ENCODE measurements around the gene ZNF227.

ZNF227 gene

DNA sequence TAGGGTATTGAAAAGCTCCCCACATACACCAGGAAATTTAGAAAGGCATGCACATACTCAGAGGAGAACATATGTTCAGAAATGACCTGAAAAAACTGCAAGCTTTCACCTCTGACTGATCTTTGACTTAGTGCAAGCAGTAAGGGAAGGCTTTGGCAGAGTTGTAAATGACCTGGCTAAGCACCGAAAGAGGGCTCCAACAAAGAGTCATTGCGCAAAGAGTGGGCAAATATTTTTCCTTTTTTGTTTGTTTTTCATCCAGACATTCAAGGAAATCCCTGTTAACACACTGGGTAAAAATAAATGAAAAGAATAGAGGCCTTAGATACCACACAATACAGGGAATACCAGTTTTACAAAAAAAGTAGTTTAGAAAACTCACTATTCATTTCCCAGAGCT lies 42.2 kb downstream of the ZNF227 start:
- H3K9me3 ChIP-seq (ENCODE audit: low read length), result peaks cover 27% of the 10 kb centered on the region
- no peak overlapping the region for H3K27ac ChIP-seq (ENCODE audit: low read depth, low read length, poor library complexity, severe bottlenecking)
- no peak overlapping the region for H3K4me2 ChIP-seq (ENCODE audit: low read length)
- TF ChIP-seq EZH2 (IDR thresholded peaks at IDR 0.05; ENCODE audit: borderline replicate concordance, low read length), result no peak
- TF ChIP-seq, protein P1, sequence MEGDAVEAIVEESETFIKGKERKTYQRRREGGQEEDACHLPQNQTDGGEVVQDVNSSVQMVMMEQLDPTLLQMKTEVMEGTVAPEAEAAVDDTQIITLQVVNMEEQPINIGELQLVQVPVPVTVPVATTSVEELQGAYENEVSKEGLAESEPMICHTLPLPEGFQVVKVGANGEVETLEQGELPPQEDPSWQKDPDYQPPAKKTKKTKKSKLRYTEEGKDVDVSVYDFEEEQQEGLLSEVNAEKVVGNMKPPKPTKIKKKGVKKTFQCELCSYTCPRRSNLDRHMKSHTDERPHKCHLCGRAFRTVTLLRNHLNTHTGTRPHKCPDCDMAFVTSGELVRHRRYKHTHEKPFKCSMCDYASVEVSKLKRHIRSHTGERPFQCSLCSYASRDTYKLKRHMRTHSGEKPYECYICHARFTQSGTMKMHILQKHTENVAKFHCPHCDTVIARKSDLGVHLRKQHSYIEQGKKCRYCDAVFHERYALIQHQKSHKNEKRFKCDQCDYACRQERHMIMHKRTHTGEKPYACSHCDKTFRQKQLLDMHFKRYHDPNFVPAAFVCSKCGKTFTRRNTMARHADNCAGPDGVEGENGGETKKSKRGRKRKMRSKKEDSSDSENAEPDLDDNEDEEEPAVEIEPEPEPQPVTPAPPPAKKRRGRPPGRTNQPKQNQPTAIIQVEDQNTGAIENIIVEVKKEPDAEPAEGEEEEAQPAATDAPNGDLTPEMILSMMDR (IDR thresholded peaks at IDR 0.05; ENCODE audit: low read length), result no peak
- no peaks in the 10 kb centered on the region for H3K4me1 ChIP-seq (ENCODE audit: insufficient read depth, low read length, severe bottlenecking)
- no peak overlapping the region for H2AFZ ChIP-seq (ENCODE audit: low read length)
- no peaks in the 10 kb centered on the region for H3F3A ChIP-seq (ENCODE audit: insufficient read depth, low read length)
- H4K20me1 ChIP-seq (ENCODE audit: insufficient read depth, low read length), result no peaks in the 10 kb centered on the region
- no peaks in the 10 kb centered on the region for H3K79me2 ChIP-seq (ENCODE audit: insufficient read depth, low read length)
- H3K9me2 ChIP-seq (ENCODE audit: low read depth, low read length), result no peaks in the 10 kb centered on the region
- no peak overlapping the region for H3K9ac ChIP-seq (ENCODE audit: low read length)
- H3K4me3 ChIP-seq (ENCODE audit: low read depth, low read length, poor library complexity, severe bottlenecking), result no peak overlapping the region
- H3K36me3 ChIP-seq (ENCODE audit: insufficient read depth, low read length), result no peaks in the 10 kb centered on the region
- H3K27me3 ChIP-seq (ENCODE audit: insufficient read depth, low read length), result no peaks in the 10 kb centered on the region

DNA sequence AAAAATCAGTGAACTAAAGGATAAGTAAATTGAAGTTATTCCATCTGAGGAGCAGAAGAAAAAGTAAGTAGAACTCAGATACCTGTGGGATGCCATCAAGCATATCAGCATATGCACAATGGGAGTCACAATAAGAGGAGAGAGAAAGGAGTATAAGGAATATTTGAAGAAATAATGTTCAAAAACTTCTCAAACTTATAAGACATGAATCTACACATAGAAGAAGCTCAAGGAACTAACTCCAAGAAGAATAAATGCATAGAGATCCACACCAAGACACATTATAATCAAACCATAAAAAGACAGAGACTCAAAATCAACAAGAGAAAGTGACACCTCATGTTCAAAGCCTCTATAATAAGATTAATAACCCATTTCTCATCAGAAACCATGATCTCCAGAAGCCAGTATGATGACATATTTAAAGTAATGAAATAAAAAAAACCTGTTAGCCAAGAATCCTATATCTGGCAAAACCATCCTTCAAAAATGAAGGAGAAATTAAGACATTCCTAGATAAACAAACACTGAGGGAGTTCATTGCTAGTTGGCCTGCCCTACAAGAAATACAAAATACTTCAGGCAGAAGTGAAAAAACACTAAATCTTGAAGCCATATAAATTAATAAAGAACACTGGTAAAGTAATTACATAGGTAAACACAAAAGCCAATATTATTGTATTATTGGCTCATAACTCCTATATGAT lies 43.5 kb downstream of the ZNF227 start:
- H3K79me2 ChIP-seq (ENCODE audit: insufficient read depth, low read length), result no peaks in the 10 kb centered on the region
- H4K20me1 ChIP-seq (ENCODE audit: insufficient read depth, low read length), result no peaks in the 10 kb centered on the region
- no peak overlapping the region for H3K9ac ChIP-seq (ENCODE audit: low read length)
- no peaks in the 10 kb centered on the region for H3K36me3 ChIP-seq (ENCODE audit: insufficient read depth, low read length)
- no peaks in the 10 kb centered on the region for H3K27me3 ChIP-seq (ENCODE audit: insufficient read depth, low read length)
- no peak overlapping the region for H3K27ac ChIP-seq (ENCODE audit: low read depth, low read length, poor library complexity, severe bottlenecking)
- H3K4me1 ChIP-seq (ENCODE audit: insufficient read depth, low read length, severe bottlenecking), result no peaks in the 10 kb centered on the region
- H3F3A ChIP-seq (ENCODE audit: insufficient read depth, low read length), result no peaks in the 10 kb centered on the region
- no peak for TF ChIP-seq EZH2 (IDR thresholded peaks at IDR 0.05; ENCODE audit: borderline replicate concordance, low read length)
- TF ChIP-seq, protein P1 (IDR thresholded peaks at IDR 0.05; ENCODE audit: low read length), result no peak
- no peak overlapping the region for H3K4me2 ChIP-seq (ENCODE audit: low read length)
- no peak overlapping the region for H2AFZ ChIP-seq (ENCODE audit: low read length)
- peaks cover 23% of the 10 kb centered on the region; the same call in 1 of the 2 replicates for H3K9me3 ChIP-seq (ENCODE audit: low read length)
- H3K9me2 ChIP-seq (ENCODE audit: low read depth, low read length), result no peaks in the 10 kb centered on the region
- no peak overlapping the region for H3K4me3 ChIP-seq (ENCODE audit: low read depth, low read length, poor library complexity, severe bottlenecking)

DNA sequence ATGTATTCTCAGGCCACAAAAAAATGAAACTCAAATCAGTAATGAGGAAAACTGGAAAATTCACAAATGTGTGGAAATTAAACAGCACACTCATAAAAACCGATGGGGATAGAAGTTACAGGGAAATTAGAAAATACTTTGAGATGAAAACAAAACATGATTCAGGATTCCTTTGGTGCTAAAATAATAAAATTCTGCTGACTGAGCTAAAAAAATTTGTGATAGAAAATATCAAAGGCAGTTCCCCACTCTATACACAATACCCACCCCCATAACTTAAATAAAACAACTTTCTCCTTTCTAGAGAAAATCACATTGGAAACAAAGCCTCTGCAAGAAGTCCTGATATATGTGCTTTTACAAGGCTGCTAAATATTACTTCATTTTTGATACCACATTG lies 45.8 kb downstream of the ZNF227 start:
- Histone ChIP-seq H4K20me1 (ENCODE audit: insufficient read depth, low read length) (no peaks in the 10 kb centered on the region), H3K9me2 (ENCODE audit: low read depth, low read length) (no peaks in the 10 kb centered on the region), H3F3A (ENCODE audit: insufficient read depth, low read length) (no peaks in the 10 kb centered on the region), H3K36me3 (ENCODE audit: insufficient read depth, low read length) (no peaks in the 10 kb centered on the region), H3K79me2 (ENCODE audit: insufficient read depth, low read length) (no peaks in the 10 kb centered on the region), H3K9me3 (ENCODE audit: low read length) (peaks cover 23% of the 10 kb centered on the region; the same call in 1 of the 2 replicates), H2AFZ (ENCODE audit: low read length) (no peak overlapping the region), H3K27ac (ENCODE audit: low read depth, low read length, poor library complexity, severe bottlenecking) (no peak overlapping the region), H3K4me3 (ENCODE audit: low read depth, low read length, poor library complexity, severe bottlenecking) (no peak overlapping the region), H3K9ac (ENCODE audit: low read length) (no peak overlapping the region), H3K27me3 (ENCODE audit: insufficient read depth, low read length) (no peaks in the 10 kb centered on the region), H3K4me1 (ENCODE audit: insufficient read depth, low read length, severe bottlenecking) (no peaks in the 10 kb centered on the region), H3K4me2 (ENCODE audit: low read length) (no peak overlapping the region)
- TF ChIP-seq, protein P1 (IDR thresholded peaks at IDR 0.05; ENCODE audit: low read length), result no peak
- TF ChIP-seq EZH2 (IDR thresholded peaks at IDR 0.05; ENCODE audit: borderline replicate concordance, low read length), result no peak
